GM18526 (cell line): ENCODE results near the gene KRTAP29-1.

Experiments
- POLR2A ChIP-seq: IDR thresholded peaks from 3 replicates; pipeline ENCODE4 v1.6.1; 2011; ENCODE audit not compliant: insufficient read length; ENCODE audit errors: extremely low read depth

The KRTAP29-1 gene

GRCh38 chr17:41333836-41334235, 31.2 kb upstream of the KRTAP29-1 start:
- no peak for TF ChIP-seq POLR2A

- no peak for TF ChIP-seq POLR2A
These were observed 30.4 kb upstream of the KRTAP29-1 start for GRCh38 chr17:41333098-41333497.

- TF ChIP-seq POLR2A, result no peak
These were observed 29.6 kb upstream of the KRTAP29-1 start for GRCh38 chr17:41332239-41332638.

GRCh38 chr17:41331606-41332005, 29.0 kb upstream of the KRTAP29-1 start:
- no peak for TF ChIP-seq POLR2A

- TF ChIP-seq POLR2A, result no peak
These were observed 26.8 kb upstream of the KRTAP29-1 start for GRCh38 chr17:41329279-41329948.

- no peak for TF ChIP-seq POLR2A
These were observed 25.6 kb upstream of the KRTAP29-1 start for GRCh38 chr17:41328207-41328606.

- TF ChIP-seq POLR2A, result no peak
These were observed 24.9 kb upstream of the KRTAP29-1 start for GRCh38 chr17:41327411-41328120.

GRCh38 chr17:41326173-41327145, 23.8 kb upstream of the KRTAP29-1 start:
- TF ChIP-seq POLR2A, result no peak

- no peak for TF ChIP-seq POLR2A
These were observed 23.0 kb upstream of the KRTAP29-1 start for GRCh38 chr17:41325611-41326010.

GRCh38 chr17:41325126-41325525, 22.5 kb upstream of the KRTAP29-1 start:
- no peak for TF ChIP-seq POLR2A

GRCh38 chr17:41324180-41325075, 21.8 kb upstream of the KRTAP29-1 start:
- no peak for TF ChIP-seq POLR2A

- no peak for TF ChIP-seq POLR2A
These were observed 20.5 kb upstream of the KRTAP29-1 start for GRCh38 chr17:41322903-41323895.

GRCh38 chr17:41322094-41322902, 19.6 kb upstream of the KRTAP29-1 start:
- TF ChIP-seq POLR2A, result no peak
